ENCODE data around the gene TRAF2. TPM values are rescaled to one million over a fixed set of nuclear protein-coding genes. Genes with fewer than 3 reads are reported as not detected.
A peak's percentile ranks its signal among the peaks of the same experiment; 100 is the strongest.
"Not testable (repeated sequence)": the region's sequence is repeated elsewhere in the genome, so short reads cannot be mapped to it uniquely, and the experiment has no call there.

TRAF2 gene
- polyA plus RNA-seq (ENCODE audit: insufficient read depth in 1 of 5, insufficient read length in 5 of 5, low replicate concordance in 1 of 5), result 10 to 100 TPM; 10.8 to 16.5 (median 13.9) TPM
- long read RNA-seq, donor 1, transcript TRAF2-201 (11 exons, 2,264 nt), result major isoform, 7 of 7 reads
- long read RNA-seq, donor 1, partial matches to known transcripts, result 0 of 7 reads
- long read RNA-seq, donor 1, other reads (novel, unspliced or antisense), result 0 of 7 reads
- long read RNA-seq, donor 2, partial matches to known transcripts, result 0 of 2 reads
- long read RNA-seq, donor 2, other reads (novel, unspliced or antisense), result 0 of 2 reads
- long read RNA-seq, donor 3, partial matches to known transcripts, result 0 of 2 reads
- long read RNA-seq, donor 3, other reads (novel, unspliced or antisense), result 0 of 2 reads
- long read RNA-seq, donor 4, partial matches to known transcripts, result 5 of 7 reads
- long read RNA-seq, donor 4, other reads (novel, unspliced or antisense), result 0 of 7 reads
- long read RNA-seq, donor 5, partial matches to known transcripts, result 0 of 1 reads
- long read RNA-seq, donor 5, other reads (novel, unspliced or antisense), result 0 of 1 reads
- long read RNA-seq, donor 6, transcript TRAF2-201 (11 exons, 2,264 nt), result major isoform, 6 of 6 reads
- long read RNA-seq, donor 6, partial matches to known transcripts, result 0 of 6 reads
- long read RNA-seq, donor 6, other reads (novel, unspliced or antisense), result 0 of 6 reads
- long read RNA-seq, donor 7, partial matches to known transcripts, result 0 of 3 reads
- long read RNA-seq, donor 7, other reads (novel, unspliced or antisense), result 0 of 3 reads
- long read RNA-seq, donor 8, result 0 reads

- DNase-seq, result peak; percentile 99 to 100
These were observed at the start of gene TRAF2 for GRCh38 chr9:136885950-136886578. Gene TRAF2, plus strand, starts transcription at chr9:136886516. Its CDS starts 12,225 bp downstream, at chr9:136898741.

GRCh38 chr9:136837146-136837855, 49.0 kb upstream of the TRAF2 start:
- DNase-seq, result no peak

- not testable (repeated sequence) for DNase-seq
These were observed 48.4 kb upstream of the TRAF2 start for GRCh38 chr9:136837856-136838277.

- no peak for DNase-seq
These were observed 47.7 kb upstream of the TRAF2 start for GRCh38 chr9:136838314-136839228.

- DNase-seq, result no peak
These were observed 46.8 kb upstream of the TRAF2 start for GRCh38 chr9:136839229-136840139.

GRCh38 chr9:136840140-136840876, 46.0 kb upstream of the TRAF2 start:
- no peak for DNase-seq

GRCh38 chr9:136840877-136841645, 45.3 kb upstream of the TRAF2 start:
- no peak for DNase-seq

GRCh38 chr9:136841646-136842379, 44.5 kb upstream of the TRAF2 start:
- not testable (repeated sequence) for DNase-seq

- peak in 1 of 2 donors; percentile 60 for DNase-seq
These were observed 43.9 kb upstream of the TRAF2 start, which contains the start of gene AJM1 for GRCh38 chr9:136842380-136842948. Gene AJM1, plus strand, starts transcription at chr9:136842478. Its CDS starts 1,937 bp downstream, at chr9:136844415.

- not testable (repeated sequence) for DNase-seq
These were observed 43.0 kb upstream of the TRAF2 start for GRCh38 chr9:136843159-136843800.

- DNase-seq, result not testable (repeated sequence)
These were observed 42.2 kb upstream of the TRAF2 start for GRCh38 chr9:136843801-136844740.

GRCh38 chr9:136844761-136845464, 41.4 kb upstream of the TRAF2 start:
- no peak for DNase-seq

- DNase-seq, result no peak
These were observed 40.7 kb upstream of the TRAF2 start for GRCh38 chr9:136845465-136846260.

Data from right lung (tissue), 10 donors.